ENCODE results near the gene C1RL. TPM values are rescaled to one million over a fixed set of nuclear protein-coding genes. Genes with fewer than 3 reads are reported as not detected.

Gene C1RL
- total RNA-seq, 2 donors from 2014 or later = 32.5 to 46.4 TPM

DNA sequence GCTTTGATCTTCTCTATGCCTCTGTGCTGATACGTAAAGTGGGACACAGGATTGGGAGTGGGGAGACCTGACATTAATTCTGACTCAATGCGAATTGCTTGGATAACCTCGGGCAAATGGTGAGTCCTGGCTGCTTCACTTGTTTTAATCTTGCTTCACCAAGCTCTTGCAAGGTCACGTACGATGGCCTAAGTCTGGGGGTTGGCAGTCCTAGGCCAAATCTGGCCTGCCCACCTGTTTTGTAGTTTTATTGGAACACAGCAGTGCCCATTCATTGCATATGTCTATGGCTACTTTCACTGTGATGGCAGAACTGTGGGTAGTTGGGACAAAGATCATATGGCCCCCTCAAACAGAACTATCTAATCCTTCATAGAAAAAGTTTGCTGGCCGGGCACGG is 34.5 kb upstream of the C1RL start:
- DNase-seq = no peak
- Mint-ChIP-seq H3K9me3 (no peaks in the 10 kb centered on the region), H3K27me3 (ENCODE audit: insufficient read depth) (no peaks in the 10 kb centered on the region), H3K4me3 (no peak overlapping the region), H3K27ac (no peak overlapping the region), H3K4me1 (peaks cover 5% of the 10 kb centered on the region), H3K36me3 (ENCODE audit: low read depth) (peaks cover 81% of the 10 kb centered on the region)
- H3K4me3 ChIP-seq (ENCODE audit: low read length) = no peak overlapping the region
- H3K27ac ChIP-seq (ENCODE audit: low read depth, low read length) = no peak overlapping the region
- H3K9ac ChIP-seq (ENCODE audit: extremely low read depth, low read length, poor library complexity, severe bottlenecking) = no peak overlapping the region
- no peaks in the 10 kb centered on the region for H3K9me3 ChIP-seq (ENCODE audit: control insufficient read depth, low read length)
- H3K36me3 ChIP-seq (ENCODE audit: control insufficient read depth, insufficient read depth, low read length) = peaks cover 44% of the 10 kb centered on the region
- no peak for TF ChIP-seq CTCF (conservative IDR thresholded peaks at IDR 0.05)
- no peaks in the 10 kb centered on the region for H3K27me3 ChIP-seq (ENCODE audit: control insufficient read depth, insufficient read depth, low read length, poor library complexity, severe bottlenecking)
- 90 to 93% methylated on average over 7 of the region's 7 CpGs for WGBS, 2 experiments (ENCODE audit: insufficient coverage in 1 of 2, insufficient read length in 1 of 2)
- no peaks in the 10 kb centered on the region for H3K4me1 ChIP-seq (ENCODE audit: control insufficient read depth, insufficient read depth, low read length)

DNA sequence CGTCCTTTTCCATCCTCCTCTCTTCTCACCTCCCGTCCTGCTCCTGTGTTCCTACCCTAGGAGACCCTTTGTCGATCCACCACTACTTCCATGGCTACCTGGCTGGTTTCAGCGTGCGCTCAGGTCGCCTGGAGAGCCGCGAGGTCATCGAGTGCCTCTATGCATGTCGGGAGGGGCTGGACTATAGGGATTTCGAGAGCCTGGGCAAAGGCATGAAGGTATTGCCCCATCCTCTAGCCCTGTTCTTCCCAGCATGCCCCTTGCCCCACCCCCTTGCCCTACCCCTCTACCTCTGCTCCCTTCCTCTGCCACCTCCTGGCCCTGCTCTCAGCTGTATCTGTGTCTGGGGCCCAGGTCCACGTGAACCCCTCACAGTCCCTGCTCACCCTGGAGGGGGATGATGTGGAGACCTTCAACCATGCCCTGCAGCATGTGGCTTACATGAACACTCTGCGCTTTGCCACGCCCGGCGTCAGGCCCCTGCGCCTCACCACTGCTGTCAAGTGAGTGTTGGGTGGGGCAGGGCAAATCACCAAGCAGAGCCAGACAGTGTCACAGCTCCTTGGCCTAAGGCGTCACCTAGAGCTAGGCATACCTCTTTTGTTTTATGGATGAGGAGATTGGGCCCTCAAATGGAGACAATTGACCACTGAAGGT is 33.9 kb upstream of the C1RL start:
- H3K9me3 Mint-ChIP-seq = no peaks in the 10 kb centered on the region
- no peak overlapping the region for H3K27ac ChIP-seq (ENCODE audit: low read depth, low read length)
- H3K27me3 Mint-ChIP-seq (ENCODE audit: insufficient read depth) = no peaks in the 10 kb centered on the region
- H3K4me1 ChIP-seq (ENCODE audit: control insufficient read depth, insufficient read depth, low read length) = no peaks in the 10 kb centered on the region
- peaks cover 44% of the 10 kb centered on the region for H3K36me3 ChIP-seq (ENCODE audit: control insufficient read depth, insufficient read depth, low read length)
- H3K9ac ChIP-seq (ENCODE audit: extremely low read depth, low read length, poor library complexity, severe bottlenecking) = no peak overlapping the region
- DNase-seq = no peak
- peaks cover 81% of the 10 kb centered on the region for H3K36me3 Mint-ChIP-seq (ENCODE audit: low read depth)
- H3K4me3 ChIP-seq (ENCODE audit: low read length) = no peak overlapping the region
- H3K27ac Mint-ChIP-seq = no peak overlapping the region
- H3K4me3 Mint-ChIP-seq = no peak overlapping the region
- TF ChIP-seq CTCF (conservative IDR thresholded peaks at IDR 0.05) = no peak
- peaks cover 5% of the 10 kb centered on the region for H3K4me1 Mint-ChIP-seq
- no peaks in the 10 kb centered on the region for H3K9me3 ChIP-seq (ENCODE audit: control insufficient read depth, low read length)
- H3K27me3 ChIP-seq (ENCODE audit: control insufficient read depth, insufficient read depth, low read length, poor library complexity, severe bottlenecking) = no peaks in the 10 kb centered on the region
- WGBS, 2 experiments (ENCODE audit: insufficient coverage in 1 of 2, insufficient read length in 1 of 2) = 93 to 94% methylated on average over 15 to 18 of the region's 18 CpGs

DNA sequence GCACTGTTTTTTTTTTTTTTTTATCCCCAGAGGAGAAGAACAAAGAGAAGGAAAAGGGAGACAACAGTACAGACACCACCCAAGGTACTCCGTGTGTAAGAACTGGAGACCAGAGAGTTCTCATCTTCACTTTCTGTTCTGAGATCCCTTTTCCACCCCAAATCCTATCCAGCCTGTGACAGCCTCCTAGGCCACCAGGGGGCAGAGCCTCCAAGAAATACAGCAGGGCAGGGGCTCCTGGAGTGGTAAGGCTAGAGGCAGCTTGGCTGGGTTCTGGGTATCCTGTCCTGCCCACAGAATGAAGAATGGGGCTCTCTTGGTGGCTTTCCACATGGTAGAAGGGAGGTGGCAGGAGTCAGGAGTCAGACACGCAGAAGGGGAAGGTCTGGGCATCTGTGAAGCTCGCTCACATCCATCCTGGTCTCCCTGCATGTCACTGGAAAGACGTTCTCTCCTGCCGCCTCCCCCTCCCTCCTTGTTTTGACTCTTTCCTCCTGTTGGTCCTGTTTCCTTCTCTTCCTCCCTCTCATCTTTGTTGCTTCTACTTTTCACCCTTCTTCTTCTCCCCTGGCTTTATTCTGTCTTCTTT is 33.1 kb upstream of the C1RL start:
- Histone ChIP-seq H3K36me3 (ENCODE audit: control insufficient read depth, insufficient read depth, low read length) (peaks cover 50% of the 10 kb centered on the region), H3K4me1 (ENCODE audit: control insufficient read depth, insufficient read depth, low read length) (no peaks in the 10 kb centered on the region), H3K9me3 (ENCODE audit: control insufficient read depth, low read length) (no peaks in the 10 kb centered on the region), H3K27me3 (ENCODE audit: control insufficient read depth, insufficient read depth, low read length, poor library complexity, severe bottlenecking) (no peaks in the 10 kb centered on the region), H3K27ac (ENCODE audit: low read depth, low read length) (no peak overlapping the region), H3K4me3 (ENCODE audit: low read length) (no peak overlapping the region), H3K9ac (ENCODE audit: extremely low read depth, low read length, poor library complexity, severe bottlenecking) (no peak overlapping the region)
- peak; percentile 99 for TF ChIP-seq CTCF (conservative IDR thresholded peaks at IDR 0.05)
- Mint-ChIP-seq H3K4me1 (peaks cover 5% of the 10 kb centered on the region), H3K27ac (no peak overlapping the region), H3K27me3 (ENCODE audit: insufficient read depth) (no peaks in the 10 kb centered on the region), H3K36me3 (ENCODE audit: low read depth) (peaks cover 81% of the 10 kb centered on the region), H3K9me3 (no peaks in the 10 kb centered on the region), H3K4me3 (no peak overlapping the region)
- peak; percentile 95 for DNase-seq
- WGBS, 2 experiments (ENCODE audit: insufficient coverage in 1 of 2, insufficient read length in 1 of 2) = 69 to 80% methylated on average over 4 to 5 of the region's 5 CpGs
